Mesenteric fat pad (tissue), 1 donor: ENCODE results near the gene CLCN6. TPM values are rescaled to one million over a fixed set of nuclear protein-coding genes. Genes with fewer than 3 reads are reported as not detected.

Experiments used
- DNase-seq: peaks from one replicate; pipeline ENCODE4 v3.0.0-alpha.2; 2020; ENCODE audit warnings: low spot score
- total RNA-seq: library from RNA; stranded (reverse); fragmentation: NEBNext Ultra II Directional; extraction: Animal tissue kit (Norgen Biotek cat#: 25700); gene quantifications from one replicate; pipeline ENCODE4 v1.2.1, GENCODE V29; 2021
- donor health status: DM: yes; HTN: yes; CAD: no.

Gene CLCN6
- total RNA-seq, 1 donor from 2014 or later = 24.1 TPM

DNA sequence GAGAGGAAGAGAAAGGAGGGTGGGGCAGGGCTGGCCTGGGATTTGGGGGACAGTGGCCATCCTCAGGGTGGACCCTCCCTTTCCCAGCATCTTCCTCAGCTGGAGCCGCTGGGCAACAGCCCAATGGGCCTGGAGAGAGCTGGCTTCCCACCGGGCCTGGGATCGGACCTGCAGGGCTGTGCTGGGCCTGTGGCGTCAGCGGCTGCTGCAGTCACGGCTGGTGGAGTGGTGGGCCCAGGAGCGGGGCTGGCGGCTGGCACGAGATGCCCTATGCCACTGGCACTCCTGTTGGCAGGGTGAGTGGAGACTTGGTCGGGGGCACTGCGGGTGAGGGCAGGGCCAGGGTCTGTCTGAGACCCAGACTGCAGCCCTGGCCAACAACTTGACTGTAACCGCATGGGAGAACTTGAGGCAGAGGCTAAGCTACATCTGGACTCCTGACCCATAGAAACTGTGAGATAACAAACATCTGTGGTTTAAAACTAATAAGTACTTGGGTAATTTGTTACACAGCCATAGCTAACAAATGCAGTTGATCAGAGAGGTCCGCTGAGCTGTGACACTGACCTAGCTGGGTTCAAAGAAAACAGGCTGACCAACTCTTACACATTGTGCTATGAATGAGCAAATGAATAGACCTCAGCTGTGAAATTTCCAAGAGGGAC is 26.1 kb upstream of the CLCN6 start:
- no peak for DNase-seq

- no peak for DNase-seq
These were observed 25.4 kb upstream of the CLCN6 start for GRCh38 chr1:11780380-11781147.

GRCh38 chr1:11781297-11781696 is 24.7 kb upstream of the CLCN6 start:
- no peak for DNase-seq

DNA sequence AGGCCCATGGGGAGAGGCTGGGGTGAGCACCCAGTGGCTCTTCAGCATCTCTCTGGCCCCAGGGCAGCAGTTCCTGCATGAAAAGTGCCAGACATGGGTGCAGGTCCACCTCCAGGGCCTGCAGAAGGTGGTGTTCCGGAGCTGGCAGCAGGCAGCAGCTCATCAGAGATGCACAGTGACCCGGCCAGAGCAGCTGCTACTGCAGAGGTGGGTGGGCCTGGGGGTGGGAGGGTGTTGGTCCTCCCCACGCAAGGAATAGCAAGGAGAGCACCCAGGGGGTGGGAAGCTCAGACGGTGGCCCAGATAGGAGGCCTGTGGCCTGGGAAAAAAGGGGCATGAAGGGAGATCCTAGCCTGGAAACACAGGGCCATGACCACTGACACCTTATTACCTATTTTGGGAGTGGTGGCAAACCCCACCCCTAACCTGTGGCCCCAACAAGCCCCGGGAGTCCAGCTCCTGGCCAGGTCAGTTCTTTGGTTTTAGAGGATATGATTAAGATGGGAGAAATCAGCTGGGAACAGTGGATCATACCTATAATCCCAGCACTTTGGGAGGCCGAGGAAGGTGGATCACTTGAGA is 23.8 kb upstream of the CLCN6 start:
- DNase-seq = no peak

GRCh38 chr1:11783556-11783955 is 22.4 kb upstream of the CLCN6 start:
- no peak for DNase-seq

DNA sequence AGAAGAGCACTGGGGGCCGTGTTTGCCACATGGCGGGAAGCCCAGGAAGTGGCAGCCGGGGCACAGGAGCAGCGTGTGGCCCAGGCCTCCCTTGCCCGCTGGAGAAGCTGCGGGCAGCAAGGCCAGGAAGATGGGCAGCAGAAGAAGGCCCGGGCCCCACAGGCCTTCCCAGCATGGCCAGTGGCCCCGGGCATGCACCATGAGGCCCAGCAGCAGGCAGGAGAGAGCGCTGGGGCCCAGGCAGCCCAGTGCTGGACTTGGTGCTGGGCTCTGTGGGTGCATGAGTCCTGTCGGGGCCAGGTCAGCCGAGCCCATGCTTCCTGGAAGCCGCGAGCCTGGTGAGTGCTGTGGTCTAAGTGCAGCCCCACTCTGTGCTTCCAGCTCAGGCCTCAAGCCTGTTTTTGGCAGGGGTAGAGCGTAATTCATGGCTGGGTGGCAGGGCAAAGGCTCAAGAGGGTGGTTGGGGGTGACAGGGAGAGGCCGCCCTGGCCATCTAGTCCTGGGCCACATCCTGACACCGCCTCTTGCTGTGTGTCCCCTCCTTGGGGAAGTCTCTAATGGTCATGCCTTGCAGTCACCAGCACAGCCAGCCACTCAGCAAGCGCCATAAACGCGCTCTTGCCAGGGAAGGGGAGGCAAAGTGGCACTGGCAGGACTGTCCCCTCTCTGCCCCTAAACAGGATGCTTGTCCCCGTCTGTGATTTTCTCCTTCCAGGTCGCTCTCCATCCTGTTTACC is 21.6 kb upstream of the CLCN6 start:
- no peak for DNase-seq

DNA sequence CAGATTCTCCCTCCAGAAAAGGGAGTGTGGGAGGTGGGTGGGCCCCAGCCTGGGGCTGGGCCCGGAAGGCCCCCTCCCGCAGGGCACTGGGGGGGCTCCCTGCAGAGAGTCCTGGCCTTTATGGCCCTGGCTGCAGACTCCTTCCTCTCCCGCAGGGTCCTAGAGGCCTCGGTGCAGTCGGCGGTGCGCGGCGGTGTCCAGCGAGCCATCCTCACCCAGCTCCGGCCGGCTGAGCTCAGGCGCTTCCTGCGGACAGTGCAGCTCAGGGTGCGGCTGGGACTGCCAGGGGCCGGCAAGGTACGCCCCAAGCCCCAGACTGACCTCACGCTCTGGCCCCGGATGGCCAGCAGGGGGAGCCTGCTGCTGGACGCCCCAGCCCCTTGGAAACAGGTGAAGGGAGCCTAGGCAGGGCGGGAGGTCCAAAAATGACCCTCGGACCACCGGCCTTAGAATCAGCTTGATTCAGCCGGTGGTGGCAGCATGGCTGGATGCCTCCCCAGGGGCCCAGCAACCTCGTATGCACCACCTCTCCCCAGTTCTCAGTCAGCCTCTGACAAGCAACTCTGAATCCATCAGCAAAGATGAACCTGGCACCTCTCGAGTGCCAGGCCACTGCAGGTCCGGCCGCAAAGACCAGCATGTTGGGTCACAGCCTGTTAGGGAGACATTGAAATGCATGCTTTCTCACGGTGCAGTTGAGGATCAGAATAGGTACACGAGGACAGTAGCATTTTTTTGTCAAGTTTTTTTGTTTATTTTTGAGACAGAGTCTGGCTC is 20.8 kb upstream of the CLCN6 start:
- no peak for DNase-seq

GRCh38 chr1:11786168-11786567 is 19.8 kb upstream of the CLCN6 start:
- DNase-seq = no peak

GRCh38 chr1:11787251-11787803 is 18.7 kb upstream of the CLCN6 start:
- no peak for DNase-seq

GRCh38 chr1:11787804-11788436 is 18.1 kb upstream of the CLCN6 start:
- no peak for DNase-seq

- DNase-seq = no peak
These were observed 17.4 kb upstream of the CLCN6 start for GRCh38 chr1:11788549-11789053.

DNA sequence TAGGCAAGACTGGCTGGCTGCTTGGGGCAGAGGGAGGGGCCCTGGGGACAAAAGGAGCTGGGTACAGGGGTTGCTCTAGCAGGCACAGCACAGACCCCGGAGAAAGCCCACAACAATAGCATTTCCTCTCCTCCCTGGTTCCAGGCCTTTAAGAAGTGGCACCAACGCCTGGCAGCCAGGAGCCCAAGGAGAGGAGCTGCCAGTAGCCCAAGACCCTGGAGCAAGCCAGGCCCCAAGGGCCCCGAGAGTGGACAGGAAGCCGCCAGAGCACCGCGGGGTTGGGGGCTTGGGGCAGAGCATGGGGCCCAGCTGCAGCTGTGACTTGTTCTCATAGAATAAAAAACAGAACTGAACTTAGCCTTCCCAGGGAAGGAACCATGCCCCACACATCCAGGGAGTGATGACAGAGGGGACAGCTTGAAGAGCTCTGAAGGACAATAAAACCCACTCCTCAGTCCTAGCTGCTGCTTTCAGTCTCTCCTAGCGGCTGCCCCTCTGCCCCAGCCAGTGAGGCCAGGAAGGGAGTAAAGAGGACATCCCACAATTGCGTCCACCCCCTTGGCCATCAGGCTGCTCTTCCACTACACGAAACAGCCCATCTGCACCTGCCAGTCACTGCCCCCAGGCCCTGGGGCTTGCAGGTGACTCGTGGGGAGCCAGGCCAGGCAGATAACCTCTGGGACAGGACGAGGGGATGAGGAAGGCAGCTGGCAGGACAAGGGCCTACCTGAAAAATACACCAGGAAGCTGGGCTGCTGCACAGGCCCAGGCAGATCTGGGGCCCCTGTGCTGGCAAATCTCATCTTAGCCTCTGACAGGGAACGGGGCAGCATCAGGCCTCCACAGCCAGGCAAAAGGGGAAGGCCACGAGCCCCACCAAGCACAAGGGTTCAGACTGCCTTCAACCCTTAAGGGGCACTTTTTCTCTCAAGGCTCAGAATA is 16.6 kb upstream of the CLCN6 start:
- DNase-seq = no peak

DNA sequence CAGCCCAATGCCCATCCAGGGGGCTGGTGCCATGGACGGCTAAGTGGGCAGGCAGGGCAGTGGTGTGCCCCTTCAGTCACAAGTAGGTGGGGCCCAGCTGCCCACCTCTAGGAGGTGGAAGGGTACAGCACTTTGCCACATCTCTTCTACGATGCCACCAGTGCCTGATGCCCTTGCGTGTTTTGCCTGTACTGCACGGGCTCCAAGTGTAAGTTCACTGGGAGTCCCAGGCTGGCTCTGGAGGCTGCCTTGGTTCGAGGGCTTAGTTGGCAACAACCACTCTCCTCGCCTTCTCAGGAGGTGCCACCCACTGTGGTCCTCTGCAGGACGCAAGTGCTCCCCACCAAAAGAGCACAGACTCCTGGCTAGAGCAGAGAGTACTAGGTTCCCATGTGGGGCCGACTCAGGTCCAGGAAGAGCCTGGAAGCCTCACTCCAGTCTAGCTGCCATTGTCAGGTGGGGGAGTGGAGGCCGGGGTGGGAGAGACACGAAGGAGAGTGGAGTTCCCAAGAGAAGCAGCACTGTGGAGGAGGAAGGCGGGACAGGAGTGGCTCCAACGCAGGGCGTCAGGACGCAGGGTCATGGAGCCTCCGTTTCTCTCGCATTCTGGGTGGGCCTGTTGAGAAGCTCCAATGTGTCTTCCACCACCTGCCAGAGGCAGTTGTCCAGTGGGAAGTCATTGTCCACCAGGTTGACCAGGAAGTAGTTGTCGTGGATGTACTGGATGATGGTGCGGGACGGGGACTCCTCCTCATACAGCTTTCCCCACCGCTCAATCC is 15.7 kb upstream of the CLCN6 start:
- no peak for DNase-seq

GRCh38 chr1:11790880-11791715 is 14.9 kb upstream of the CLCN6 start:
- no peak for DNase-seq

GRCh38 chr1:11792106-11792505 is 13.9 kb upstream of the CLCN6 start:
- no peak for DNase-seq

DNA sequence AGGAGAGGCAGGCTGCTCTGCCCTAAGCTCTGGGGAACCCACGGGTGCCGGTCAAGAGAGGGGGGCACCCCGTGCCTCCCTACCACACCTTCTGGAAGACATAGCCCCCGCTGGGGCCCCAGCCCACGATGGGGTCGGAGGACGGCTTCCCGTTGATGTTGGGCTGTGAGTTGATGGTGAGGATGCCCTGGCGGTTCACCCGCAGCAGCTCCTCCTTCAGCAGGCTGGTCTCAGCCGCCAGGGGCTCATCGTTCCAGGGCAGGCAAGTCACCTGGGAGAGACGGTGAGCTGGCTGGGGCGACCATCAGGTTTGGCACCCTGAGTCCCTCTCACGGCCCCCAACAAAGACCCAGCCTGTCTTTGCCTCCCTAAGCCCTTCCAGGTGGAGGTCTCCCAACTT is 12.2 kb upstream of the CLCN6 start:
- no peak for DNase-seq
